Heart left ventricle (tissue), 16 donors: ENCODE results near the gene FAM181A. TPM values are rescaled to one million over a fixed set of nuclear protein-coding genes. Genes with fewer than 3 reads are reported as not detected.

Source experiments
- ATAC-seq, 4 donors: fragments of 200-7000 bp; cut with Tn5 transposase; one replicate each; pipeline ENCODE4 v1.9.1; 2020 to 2022; ENCODE audit warnings: moderate library complexity in 4 of 4, mild to moderate bottlenecking in 3 of 4, moderate number of reproducible peaks in 1 of 4
- DNase-seq, 5 donors: peaks; one replicate each; pipeline ENCODE4 v3.0.0-alpha.2; 2020
- H3K27ac ChIP-seq, 12 donors: fragments of 200-600 bp; sonication (generic) in 4 of 12; one replicate each; pipeline versions ENCODE4 v1.5.0 to v1.8.0; 2016 to 2022; ENCODE audit warnings: mild to moderate bottlenecking in 2 of 12
- H3K27me3 ChIP-seq, 9 donors: fragments of 200-600 bp; sonication (generic) in 2 of 9; one replicate each; pipeline versions ENCODE4 v1.5.1 to v1.8.0; 2016 to 2022; ENCODE audit warnings: mild to moderate bottlenecking in 3 of 9
- H3K36me3 ChIP-seq, 9 donors: fragments of 200-600 bp; sonication (generic) in 2 of 9; one replicate each; pipeline versions ENCODE4 v1.5.0 to v1.8.0; 2018 to 2022; ENCODE audit warnings: mild to moderate bottlenecking in 2 of 9
- H3K4me1 ChIP-seq, 12 donors: fragments of 200-600 bp; sonication (generic) in 4 of 12; one replicate each; pipeline versions ENCODE4 v1.5.0 to v1.8.0; 2016 to 2022; ENCODE audit warnings: mild to moderate bottlenecking in 3 of 12
- H3K4me3 ChIP-seq, 12 donors: fragments of 200-600 bp; sonication (generic) in 4 of 12; one replicate each; pipeline versions ENCODE4 v1.5.0 to v1.8.0; 2017 to 2022; ENCODE audit warnings: mild to moderate bottlenecking in 9 of 12, moderate library complexity in 4 of 12
- H3K9me3 ChIP-seq, 12 donors: fragments of 200-600 bp; sonication (generic) in 4 of 12; one replicate each; pipeline versions ENCODE4 v1.5.0 to v1.8.0; 2016 to 2022; ENCODE audit warnings: mild to moderate bottlenecking in 1 of 12
- CTCF ChIP-seq, 12 donors: fragments of 200-600 bp; sonication (generic) in 4 of 12; IDR thresholded peaks; one replicate each; pipeline versions ENCODE4 v1.5.0 to v1.8.0; 2018 to 2022; ENCODE audit warnings: antibody characterized with exemption in 12 of 12, mild to moderate bottlenecking in 5 of 12
- POLR2A ChIP-seq, 2 donors: fragments of 450-650 bp; IDR thresholded peaks; one replicate each; pipeline ENCODE4 v1.6.1; 2017; ENCODE audit warnings: antibody characterized with exemption in 2 of 2, mild to moderate bottlenecking in 2 of 2, moderate library complexity in 2 of 2
- WGBS, 4 donors: extraction: QIAGEN DNeasy Blood & Tissue Kit in 2 of 4; methylation state at CpG; one replicate each; pipeline versions ENCODE4 v1.1.5 to v1.1.7; 2013 to 2018; 5-methylcytosine and 5-hydroxymethylcytosine counted together
- intact Hi-C, 10 donors: fragments of 100-400 bp; cut with DNase I; formaldehyde crosslinking; loops; one replicate each; pipeline versions ENCODE4 v1.11.1 to v1.14.2; 2022
- polyA plus RNA-seq, 2 donors: library from polyadenylated mRNA; stranded (reverse); fragments of 200-250 nt; gene quantifications; one replicate each; pipeline ENCODE4 v1.2.3, GENCODE V29; 2013
- total RNA-seq, 9 donors: library from RNA; depleted of rRNA in 2 of 9; stranded (reverse); fragments of >200 nt in 2 of 9; fragmentation: NEBNext Ultra II Directional in 3 of 9; extraction: Animal tissue kit (Norgen Biotek cat#: 25700) in 3 of 9; gene quantifications; one replicate each; pipeline versions ENCODE4 v1.1.0 to v1.2.4, GENCODE V29; 2016 to 2023
- donor health status: ischemic (EF 13 %, LVEDD 7.1; RV severe dilation, severe dysfunction).
- donor health status: healthy with polysubstance abuse.
- donor health status: DM: no; HTN: yes; CAD: no.
- donor health status: DM: no; HTN: no; CAD: no.
- donor health status: ischemic (EF 25% LVEDD 6.9; RV normal size, moderate dysfunction).
- donor health status: ischemic (EF 25% LVEDD 5.7; RV mildly dilated, moderate dysfunction).
- donor health status: healthy.
- donor health status: DM: yes; HTN: yes; CAD: no.
- donor health status: ischemic (EF 35%, LVEDD 5.7; RV mildly dilated, moderate dysfunction).
- donor health status: nonischemic (EF 11% LVEDD 7.7; RV severe dilation, severe dysfunction).
- donor health status: DM: yes; HTN: yes; CAD: no.
- donor health status: PGD.
- donor health status: ischemic (EF 29% LVEDD 5.4; RV normal size, mild dysfunction).
- donor health status: nonischemic (EF 23%, LVEDD 6.1; RV moderate dilation, normal function).

The FAM181A gene
- total and polyA plus RNA-seq, 11 donors = not detected

- H3K9me3 ChIP-seq = no peaks in the 10 kb centered on the region
- peak; percentile 73 to 92 (median 79) for DNase-seq
- peak overlapping the region in 3 of 12 donors; percentile 24 to 75 (median 37) for H3K27ac ChIP-seq
- peaks cover 0 to 85% (median 55%) of the 10 kb centered on the region in 9 donors for H3K36me3 ChIP-seq
- H3K27me3 ChIP-seq = peaks cover 0 to 18% (median 7%) of the 10 kb centered on the region in 9 donors
- peak overlapping the region in 9 of 12 donors; percentile 15 to 50 (median 25) for H3K4me3 ChIP-seq
- no peak for TF ChIP-seq POLR2A (IDR thresholded peaks at IDR 0.05)
- peak; percentile 75 to 93 (median 82) for TF ChIP-seq CTCF (IDR thresholded peaks at IDR 0.05)
- peak; percentile 54 to 80 (median 72) for ATAC-seq
- H3K4me1 ChIP-seq = peaks cover 0 to 20% (median 4%) of the 10 kb centered on the region in 12 donors
- intact Hi-C loops = loop anchor here (1.0 to 10.0 kb wide), 6 partner anchors 61 to 195 kb away; no protein-coding TSS in a partner anchor
- 22 to 46% (median 32%) methylated on average over 31 to 84 of the region's 84 CpGs for WGBS, 4 donors
Measured at GRCh38 chr14:93939304-93940229, 12.4 kb downstream of the FAM181A start.

GRCh38 chr14:93940437-93940836, 13.3 kb downstream of the FAM181A start:
- DNase-seq = peak in 1 of 5 donors; percentile 37
- H3K9me3 ChIP-seq = no peaks in the 10 kb centered on the region
- H3K36me3 ChIP-seq = peaks cover 0 to 90% (median 56%) of the 10 kb centered on the region in 9 donors
- peaks cover 0 to 25% (median 9%) of the 10 kb centered on the region in 12 donors for H3K4me1 ChIP-seq
- intact Hi-C loops = loop anchor here in 6 of 10 donors (1.0 to 10.0 kb wide), 5 partner anchors 60 to 194 kb away; no protein-coding TSS in a partner anchor
- peak overlapping the region in 5 of 12 donors; percentile 5 to 75 (median 29) for H3K27ac ChIP-seq
- H3K27me3 ChIP-seq = peaks cover 0 to 18% (median 7%) of the 10 kb centered on the region in 9 donors
- no peak overlapping the region for H3K4me3 ChIP-seq
- TF ChIP-seq POLR2A (IDR thresholded peaks at IDR 0.05) (no peak), CTCF (IDR thresholded peaks at IDR 0.05) (no peak)
- WGBS, 4 donors = 74 to 82% (median 76%) methylated on average over 6 of the region's 6 CpGs
- no peak for ATAC-seq

- ATAC-seq = no peak
- peaks cover 0 to 17% (median 7%) of the 10 kb centered on the region in 9 donors for H3K27me3 ChIP-seq
- H3K9me3 ChIP-seq = no peaks in the 10 kb centered on the region
- H3K4me3 ChIP-seq = no peak overlapping the region
- intact Hi-C loops = loop anchor here in 5 of 10 donors (1.0 to 10.0 kb wide), 5 partner anchors 59 to 193 kb away; no protein-coding TSS in a partner anchor
- WGBS, 4 donors = 53 to 69% (median 60%) methylated on average over 16 of the region's 16 CpGs
- TF ChIP-seq POLR2A (IDR thresholded peaks at IDR 0.05) = no peak
- TF ChIP-seq CTCF (IDR thresholded peaks at IDR 0.05) = no peak
- peaks cover 0 to 34% (median 10%) of the 10 kb centered on the region in 12 donors for H3K4me1 ChIP-seq
- peaks cover 0 to 90% (median 48%) of the 10 kb centered on the region in 9 donors for H3K36me3 ChIP-seq
- H3K27ac ChIP-seq = peak overlapping the region in 7 of 12 donors; percentile 8 to 75 (median 27)
- peak in 1 of 5 donors; percentile 4 for DNase-seq
Measured at GRCh38 chr14:93941293-93941910, 14.3 kb downstream of the FAM181A start.
